HG02623 (cell line): ENCODE measurements around the gene TSPAN19.
A peak's percentile ranks its signal among the peaks of the same experiment; 100 is the strongest.
"Not testable (repeated sequence)": the region's sequence is repeated elsewhere in the genome, so short reads cannot be mapped to it uniquely, and the experiment has no call there.

Source experiments
- ATAC-seq: cut with Tn5 transposase; IDR thresholded peaks from one replicate; pipeline ENCODE4 v1.9.1; 2021; ENCODE audit warnings: moderate library complexity; ENCODE audit not compliant: unreplicated experiment

TSPAN19 gene

GRCh38 chr12:85036234-85036707, at the start of gene TSPAN19, which contains the start of gene LRRIQ1:
TSPAN19 (minus strand) TSS chr12:85036277; CDS start chr12:85029946, 6,331 bp downstream.
LRRIQ1 (plus strand) TSS chr12:85036351; CDS start chr12:85038177, 1,826 bp downstream.
- peak; percentile 99 for ATAC-seq

DNA sequence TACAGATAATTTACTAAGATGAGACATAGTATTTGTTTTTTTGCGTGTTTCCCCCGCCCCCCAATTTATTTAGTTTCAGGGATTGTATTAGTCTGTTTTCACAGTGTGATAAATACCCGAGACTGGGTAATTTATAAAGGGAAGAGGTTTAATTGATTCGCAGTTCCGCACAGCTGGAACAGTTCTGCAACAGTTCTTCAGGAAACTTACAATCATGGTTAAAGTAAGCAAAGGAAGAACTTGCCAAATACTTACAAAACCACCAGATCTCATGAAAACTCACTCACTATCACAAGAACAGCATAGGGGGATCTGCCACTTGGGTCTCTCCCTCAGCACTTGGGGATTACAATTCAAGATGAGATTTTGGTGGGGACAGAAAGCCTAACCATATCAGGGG, 49.0 kb upstream of the TSPAN19 start:
- ATAC-seq, result no peak

DNA sequence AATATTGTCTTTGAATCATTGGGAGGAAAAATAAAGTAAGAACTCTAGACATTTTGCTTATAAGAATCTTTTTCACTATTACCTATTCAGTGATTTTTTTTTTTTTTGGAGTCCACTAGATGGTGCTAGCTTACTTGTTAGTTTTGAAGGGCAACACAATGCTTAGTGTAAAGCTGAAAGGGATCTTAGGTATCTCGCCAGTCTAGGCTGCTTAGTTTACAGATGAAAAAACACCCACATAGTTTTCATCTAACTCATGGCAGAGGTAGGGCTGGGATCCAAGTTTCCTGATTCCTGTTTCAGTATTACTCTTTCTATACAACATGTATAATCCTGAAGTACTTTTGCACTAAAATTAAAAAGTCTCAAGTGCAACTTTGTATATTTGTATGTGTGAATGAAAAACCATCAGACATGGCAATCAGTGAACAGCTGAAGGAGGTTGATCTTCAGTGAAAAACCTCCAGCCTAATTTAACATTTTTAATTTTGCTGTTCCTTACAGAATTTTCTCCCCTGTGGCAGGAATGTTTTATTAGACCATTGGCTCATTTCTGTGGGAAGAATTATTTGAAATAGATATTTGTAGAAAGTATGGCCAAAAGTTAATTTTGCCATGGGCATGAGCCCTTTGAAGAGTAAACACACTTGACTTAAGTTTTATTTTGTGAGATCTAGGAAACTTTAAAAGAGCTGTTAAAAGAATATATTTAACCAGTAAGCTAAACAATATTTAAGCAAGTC, 40.8 kb upstream of the TSPAN19 start:
- peak; percentile 68 for ATAC-seq

GRCh38 chr12:85072826-85073225, 36.7 kb upstream of the TSPAN19 start:
- ATAC-seq, result no peak

- no peak for ATAC-seq
Observed at GRCh38 chr12:85065837-85066482, 29.9 kb upstream of the TSPAN19 start.

- no peak for ATAC-seq
Observed at GRCh38 chr12:85060916-85061315, 24.8 kb upstream of the TSPAN19 start.

DNA sequence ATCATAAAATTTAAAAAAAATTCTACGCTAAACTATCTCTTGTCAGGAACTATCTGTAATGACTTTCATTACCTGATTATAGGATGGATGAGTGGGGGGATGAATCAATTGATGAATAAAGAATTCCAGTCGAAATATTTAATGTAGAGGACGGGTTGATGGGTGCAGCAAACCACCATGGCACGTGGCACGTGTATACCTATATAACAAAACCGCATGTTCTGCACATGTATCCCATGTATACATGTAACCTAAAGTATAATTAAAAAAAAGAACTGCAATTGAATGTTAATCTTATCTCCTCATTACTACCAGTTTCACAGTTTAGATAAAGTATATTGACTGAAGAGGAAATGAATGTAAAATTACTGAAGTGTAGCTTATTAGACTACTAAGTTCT, 23.5 kb upstream of the TSPAN19 start:
- no peak for ATAC-seq

- ATAC-seq, result no peak
Observed at GRCh38 chr12:85058339-85058738, 22.3 kb upstream of the TSPAN19 start.

- peak; percentile 92 for ATAC-seq
Observed at GRCh38 chr12:85057370-85057963, 21.4 kb upstream of the TSPAN19 start.

DNA sequence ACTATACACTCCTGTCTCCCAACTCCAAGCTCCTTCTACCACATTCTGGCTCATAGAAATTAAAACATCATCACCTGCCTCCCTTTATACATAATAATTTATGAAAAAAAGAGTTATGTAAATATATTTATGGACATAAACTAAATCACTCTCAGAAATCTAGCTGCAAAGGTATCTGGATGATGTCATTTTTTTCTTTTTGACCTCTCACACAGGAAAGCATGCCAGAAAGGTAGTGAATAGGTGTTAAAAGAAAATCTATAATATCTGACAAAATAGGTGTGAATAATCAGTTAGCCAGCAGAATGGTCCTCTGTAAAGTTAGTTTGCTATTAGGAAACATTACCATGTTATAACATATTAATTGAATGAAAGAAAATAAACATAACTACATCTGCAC, 7.8 kb upstream of the TSPAN19 start:
- no peak for ATAC-seq

DNA sequence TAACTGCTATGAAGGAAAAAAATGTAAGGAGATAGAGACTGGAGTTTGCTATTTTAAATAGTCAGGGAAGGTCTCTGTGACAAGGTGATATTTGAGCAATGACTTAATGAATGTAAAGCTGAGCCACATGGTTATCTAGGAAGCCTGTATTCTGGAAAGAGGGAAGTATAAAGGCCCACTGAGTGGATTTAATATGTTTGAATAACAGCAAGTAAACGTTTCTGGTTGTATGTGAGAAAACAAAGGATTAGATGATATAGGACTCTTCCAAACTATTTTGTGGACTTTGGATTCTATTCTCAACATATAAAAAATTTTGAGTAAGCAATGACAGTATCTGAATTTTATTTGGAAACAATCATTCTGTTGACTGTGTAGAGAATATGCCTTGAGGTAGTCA, 5.3 kb upstream of the TSPAN19 start:
- no peak for ATAC-seq

- ATAC-seq, result no peak
Observed at GRCh38 chr12:85036733-85037132, 656 bp upstream of the TSPAN19 start.

GRCh38 chr12:85029456-85029855, 6.6 kb downstream of the TSPAN19 start:
- no peak for ATAC-seq

DNA sequence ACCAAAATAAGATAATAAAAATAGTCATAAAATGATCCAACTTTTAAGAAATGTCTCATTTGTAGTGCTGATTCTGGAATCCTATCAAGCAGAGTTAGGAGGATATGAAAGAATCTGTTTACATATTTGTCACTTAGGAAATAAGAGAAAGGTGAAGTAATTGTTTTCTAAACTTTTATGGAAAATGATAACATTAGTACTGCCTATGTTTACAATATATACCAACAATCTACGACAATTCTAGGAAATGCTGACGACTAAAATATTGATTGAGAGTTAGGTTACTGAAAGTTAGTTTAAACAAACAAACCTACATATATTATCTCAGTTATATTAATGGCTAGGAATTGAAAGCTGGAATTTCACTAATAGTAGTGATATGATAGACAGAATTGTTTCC, 18.0 kb downstream of the TSPAN19 start:
- ATAC-seq, result no peak

GRCh38 chr12:85017618-85018017, 18.5 kb downstream of the TSPAN19 start:
- no peak for ATAC-seq

DNA sequence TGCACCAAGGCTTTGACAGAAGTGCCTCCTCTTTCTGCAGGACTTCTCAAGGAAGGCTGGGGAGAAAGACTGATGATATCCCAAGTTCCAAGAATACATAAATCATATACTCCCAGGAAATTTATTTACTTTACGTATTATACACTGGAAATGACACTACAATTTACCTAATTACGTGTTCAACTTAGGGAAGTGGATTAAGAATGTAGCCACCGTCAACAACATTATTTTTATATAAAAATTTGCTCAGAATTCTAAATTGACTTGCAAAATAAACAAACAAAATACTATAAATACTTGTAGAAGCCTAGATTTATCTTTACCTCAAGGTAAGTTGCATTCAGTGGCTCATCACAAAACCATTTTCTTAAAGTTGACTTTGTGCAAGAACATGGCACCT, 18.9 kb downstream of the TSPAN19 start:
- no peak for ATAC-seq

- no peak for ATAC-seq
Observed at GRCh38 chr12:85016413-85016812, 19.7 kb downstream of the TSPAN19 start.

DNA sequence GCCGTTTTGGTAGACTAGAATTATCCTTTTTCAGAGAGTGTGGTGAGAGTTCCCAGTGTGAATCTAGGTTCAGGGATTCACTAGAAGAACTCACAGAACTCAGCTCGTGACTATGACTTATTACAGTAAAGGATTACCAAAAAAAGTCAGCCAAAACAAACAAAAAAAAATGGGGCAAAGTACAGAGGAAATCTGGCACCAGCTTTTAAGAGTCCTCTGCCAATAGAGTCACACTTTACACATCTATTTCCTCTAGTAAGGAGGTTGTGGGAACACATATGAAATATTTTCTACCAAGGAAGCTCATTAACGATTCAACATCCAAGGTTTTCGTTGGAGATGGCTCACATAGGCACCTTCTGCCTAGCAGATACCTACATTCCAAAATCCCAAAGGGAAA, 28.2 kb downstream of the TSPAN19 start:
- no peak for ATAC-seq

DNA sequence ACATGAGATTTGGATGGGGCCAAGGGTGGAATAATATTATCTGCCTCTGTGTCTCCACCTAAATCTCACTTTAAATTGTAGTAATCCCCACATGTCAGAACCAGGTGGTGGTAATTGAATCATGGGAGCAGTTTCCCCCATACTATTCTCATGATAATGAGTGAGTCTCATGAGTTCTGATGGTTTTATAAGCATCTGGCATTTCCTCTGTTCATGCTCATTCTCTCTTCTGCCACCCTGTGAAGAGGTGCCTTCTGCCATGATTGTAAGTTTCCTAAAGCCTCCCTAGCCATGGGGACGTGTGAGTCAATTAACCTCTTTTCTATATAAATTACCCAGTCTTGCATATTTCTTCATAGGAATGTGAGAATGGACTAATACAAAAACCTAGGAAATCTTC, 29.9 kb downstream of the TSPAN19 start:
- no peak for ATAC-seq

GRCh38 chr12:85005615-85006014, 30.5 kb downstream of the TSPAN19 start:
- ATAC-seq, result no peak

DNA sequence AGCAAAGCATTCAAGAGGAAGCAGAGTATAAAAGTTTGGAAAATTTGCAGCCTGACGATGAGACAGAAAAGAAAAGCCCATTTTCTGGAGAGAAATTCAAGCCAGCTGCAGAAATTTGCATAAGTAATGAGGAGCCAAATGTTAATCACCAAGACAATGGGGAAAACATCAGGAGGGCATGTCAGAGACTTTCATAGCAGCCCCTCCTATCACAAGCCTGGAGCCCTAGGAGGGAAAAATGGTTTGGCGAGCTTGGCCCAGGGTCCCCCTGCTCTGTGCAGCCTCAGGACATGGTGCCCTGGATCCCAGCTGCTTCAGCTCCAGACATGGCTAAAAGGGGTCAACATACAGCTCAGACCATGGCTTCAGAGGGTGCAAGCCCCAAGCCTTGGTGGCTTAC, 31.0 kb downstream of the TSPAN19 start:
- not testable (repeated sequence) for ATAC-seq

- ATAC-seq, result no peak
Observed at GRCh38 chr12:85004204-85004603, 31.9 kb downstream of the TSPAN19 start.
